ENCODE results near the gene ERCC2. TPM values are rescaled to one million over a fixed set of nuclear protein-coding genes. Genes with fewer than 3 reads are reported as not detected.
A peak's percentile ranks its signal among the peaks of the same experiment; 100 is the strongest.
"Not testable (repeated sequence)": the region's sequence is repeated elsewhere in the genome, so short reads cannot be mapped to it uniquely, and the experiment has no call there.

ERCC2 gene
- total RNA-seq, 6 donors from 2014 or later: 7.4 to 19.1 (median 13.0) TPM

DNA sequence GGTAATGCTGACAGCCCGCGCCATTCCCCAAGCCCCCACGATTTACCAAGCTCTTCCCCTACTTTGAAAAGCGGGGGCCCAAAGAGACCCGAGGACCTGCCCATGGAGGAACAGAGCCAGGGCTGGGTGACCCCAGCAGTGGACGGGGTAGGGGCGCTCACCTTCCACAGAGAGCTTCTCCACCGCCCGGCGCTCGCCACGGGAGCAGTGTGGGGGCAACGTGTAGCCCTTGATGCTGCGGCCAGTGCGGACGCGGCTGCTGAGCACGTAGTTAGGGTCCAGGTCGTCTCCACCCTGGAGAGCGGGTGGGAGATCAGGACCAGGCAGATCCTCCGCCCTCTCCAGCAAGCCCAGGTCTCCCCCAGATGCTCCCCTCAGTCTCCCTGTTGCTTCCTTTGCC is 55.1 kb downstream of the ERCC2 start:
- H3K27me3 ChIP-seq: no peaks in the 10 kb centered on the region
- no peak overlapping the region for H3K4me3 ChIP-seq
- WGBS, 2 donors: 62 to 80% methylated on average over 19 to 20 of the region's 21 CpGs
- DNase-seq: no peak
- ATAC-seq (ENCODE audit: low FRiP score in 2 of 2): no peak
- no peaks in the 10 kb centered on the region for H3K4me1 ChIP-seq
- H3K9me3 ChIP-seq: no peaks in the 10 kb centered on the region
- H3K36me3 ChIP-seq: no peaks in the 10 kb centered on the region
- TF ChIP-seq EP300 (IDR thresholded peaks at IDR 0.05) (no peak), POLR2AphosphoS5 (IDR thresholded peaks at IDR 0.05) (no peak), POLR2A (IDR thresholded peaks at IDR 0.05) (no peak)
- TF ChIP-seq, protein P1, sequence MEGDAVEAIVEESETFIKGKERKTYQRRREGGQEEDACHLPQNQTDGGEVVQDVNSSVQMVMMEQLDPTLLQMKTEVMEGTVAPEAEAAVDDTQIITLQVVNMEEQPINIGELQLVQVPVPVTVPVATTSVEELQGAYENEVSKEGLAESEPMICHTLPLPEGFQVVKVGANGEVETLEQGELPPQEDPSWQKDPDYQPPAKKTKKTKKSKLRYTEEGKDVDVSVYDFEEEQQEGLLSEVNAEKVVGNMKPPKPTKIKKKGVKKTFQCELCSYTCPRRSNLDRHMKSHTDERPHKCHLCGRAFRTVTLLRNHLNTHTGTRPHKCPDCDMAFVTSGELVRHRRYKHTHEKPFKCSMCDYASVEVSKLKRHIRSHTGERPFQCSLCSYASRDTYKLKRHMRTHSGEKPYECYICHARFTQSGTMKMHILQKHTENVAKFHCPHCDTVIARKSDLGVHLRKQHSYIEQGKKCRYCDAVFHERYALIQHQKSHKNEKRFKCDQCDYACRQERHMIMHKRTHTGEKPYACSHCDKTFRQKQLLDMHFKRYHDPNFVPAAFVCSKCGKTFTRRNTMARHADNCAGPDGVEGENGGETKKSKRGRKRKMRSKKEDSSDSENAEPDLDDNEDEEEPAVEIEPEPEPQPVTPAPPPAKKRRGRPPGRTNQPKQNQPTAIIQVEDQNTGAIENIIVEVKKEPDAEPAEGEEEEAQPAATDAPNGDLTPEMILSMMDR (IDR thresholded peaks at IDR 0.05): no peak
- no peak overlapping the region for H3K27ac ChIP-seq

- 74 to 82% methylated on average over 8 of the region's 8 CpGs for WGBS, 2 donors
Measured at GRCh38 chr19:45314708-45315245, 55.6 kb downstream of the ERCC2 start.

DNA sequence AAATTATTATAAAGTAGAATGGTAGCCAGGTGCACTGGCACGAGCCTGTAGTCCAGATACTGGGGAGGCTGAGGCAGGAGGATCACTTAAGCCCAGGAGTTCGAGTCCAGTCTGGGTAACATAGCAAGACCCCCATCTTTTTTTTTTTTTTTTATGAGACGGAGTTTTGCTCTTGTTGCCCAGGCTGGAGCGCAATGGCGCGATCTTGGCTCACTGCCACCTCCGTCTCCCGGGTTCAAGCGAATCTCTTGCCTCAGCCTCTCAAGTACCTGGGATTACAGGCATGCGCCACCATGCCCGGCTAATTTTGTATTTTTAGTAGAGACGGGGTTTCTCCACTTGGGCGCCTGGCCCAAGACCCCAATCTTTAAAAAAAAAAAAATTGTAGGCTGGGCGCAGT is 58.1 kb downstream of the ERCC2 start:
- not testable (repeated sequence) for H3K9me3 ChIP-seq; H3K27me3 ChIP-seq; DNase-seq; H3K4me3 ChIP-seq; H3K27ac ChIP-seq; ATAC-seq (ENCODE audit: low FRiP score in 2 of 2); H3K36me3 ChIP-seq; H3K4me1 ChIP-seq
- WGBS, 2 donors: 86 to 91% methylated on average over 14 of the region's 14 CpGs

More at GRCh38 chr19:45314708-45315245, 55.6 kb downstream of the ERCC2 start:
- H3K27me3 ChIP-seq: no peaks in the 10 kb centered on the region
- ATAC-seq (ENCODE audit: low FRiP score in 2 of 2) (no peak), DNase-seq (no peak)
- no peak overlapping the region for H3K27ac ChIP-seq
- no peaks in the 10 kb centered on the region for H3K9me3 ChIP-seq
- no peaks in the 10 kb centered on the region for H3K36me3 ChIP-seq
- TF ChIP-seq POLR2A (IDR thresholded peaks at IDR 0.05) (no peak), EP300 (IDR thresholded peaks at IDR 0.05) (no peak), POLR2AphosphoS5 (IDR thresholded peaks at IDR 0.05) (no peak)
- TF ChIP-seq, protein P1 (IDR thresholded peaks at IDR 0.05): no peak
- no peak overlapping the region for H3K4me3 ChIP-seq
- H3K4me1 ChIP-seq: no peaks in the 10 kb centered on the region

DNA sequence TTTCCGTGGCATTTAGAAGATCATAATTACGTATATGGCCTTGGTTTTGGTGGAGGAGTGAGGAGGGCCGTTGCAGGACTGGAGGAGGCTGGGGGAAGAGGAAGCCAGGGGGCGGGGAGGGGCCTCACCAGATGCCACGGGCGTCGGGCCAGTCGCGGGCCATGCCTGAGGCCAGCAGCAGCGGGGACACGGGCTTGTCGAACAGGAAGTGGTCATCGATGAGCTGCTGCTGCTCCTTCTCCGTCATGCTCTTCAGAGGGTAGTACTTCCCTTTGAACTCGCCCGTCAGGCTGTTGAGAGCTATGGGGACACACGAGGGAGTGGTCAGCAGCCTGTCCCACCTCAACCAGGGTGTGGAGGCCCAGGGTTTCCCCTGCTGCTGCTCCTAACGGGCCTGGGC is 58.8 kb downstream of the ERCC2 start:
- no peaks in the 10 kb centered on the region for H3K4me1 ChIP-seq
- no peak overlapping the region for H3K4me3 ChIP-seq
- DNase-seq (peak in 1 of 2 donors; percentile 83), ATAC-seq (ENCODE audit: low FRiP score in 2 of 2) (peak; percentile 20 to 26)
- no peaks in the 10 kb centered on the region for H3K9me3 ChIP-seq
- no peak overlapping the region for H3K27ac ChIP-seq
- no peaks in the 10 kb centered on the region for H3K36me3 ChIP-seq
- H3K27me3 ChIP-seq: no peaks in the 10 kb centered on the region
- WGBS, 2 donors: 19 to 22% methylated on average over 7 to 18 of the region's 18 CpGs
- TF ChIP-seq POLR2A (IDR thresholded peaks at IDR 0.05): no peak
- TF ChIP-seq, protein P1 (IDR thresholded peaks at IDR 0.05): no peak

DNA sequence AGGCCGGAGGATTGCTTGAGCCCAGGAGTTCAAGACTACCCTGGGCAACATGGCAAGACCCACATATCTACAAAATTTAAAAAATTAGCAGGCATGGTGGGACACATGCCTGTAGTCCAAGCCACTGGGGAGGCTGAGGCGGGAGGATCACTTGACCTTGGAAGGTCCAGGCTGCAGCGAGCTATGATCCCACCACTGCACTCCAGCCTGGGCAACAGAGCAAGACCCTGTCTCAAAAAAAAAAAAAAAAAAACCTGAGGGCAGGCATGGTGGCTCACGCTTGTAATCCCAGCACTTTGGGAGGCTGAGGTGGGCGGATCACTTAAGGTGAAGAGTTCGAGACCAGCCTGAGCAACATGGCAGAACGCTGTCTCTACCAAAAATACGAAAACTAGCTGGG is 61.1 kb downstream of the ERCC2 start:
- not testable (repeated sequence) for DNase-seq; H3K36me3 ChIP-seq; H3K27me3 ChIP-seq; H3K4me1 ChIP-seq; ATAC-seq (ENCODE audit: low FRiP score in 2 of 2); H3K9me3 ChIP-seq; H3K27ac ChIP-seq; H3K4me3 ChIP-seq
- 92 to 94% methylated on average over 8 of the region's 8 CpGs for WGBS, 2 donors

DNA sequence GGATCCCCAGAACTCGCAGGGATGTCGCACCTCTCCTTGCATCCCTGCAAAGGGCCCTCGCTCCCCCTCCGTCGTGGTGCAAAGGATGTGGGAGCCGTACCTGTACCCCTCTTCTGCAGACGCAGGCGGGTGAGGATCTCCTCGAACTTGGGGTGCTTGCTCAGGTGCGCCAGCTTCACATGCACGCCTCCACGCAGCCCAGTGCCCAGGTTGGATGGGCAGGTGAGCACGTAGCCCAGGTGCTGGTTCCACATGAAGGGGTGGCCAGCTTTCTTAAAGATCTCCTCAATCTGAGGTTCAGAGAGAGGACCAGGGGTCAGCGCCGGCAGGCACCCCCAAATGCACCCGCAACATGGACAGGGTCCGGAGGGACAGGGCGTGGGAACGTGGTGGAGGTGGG is 63.0 kb downstream of the ERCC2 start:
- no peak for TF ChIP-seq EP300 (IDR thresholded peaks at IDR 0.05)
- no peak for TF ChIP-seq POLR2A (IDR thresholded peaks at IDR 0.05)
- TF ChIP-seq POLR2AphosphoS5 (IDR thresholded peaks at IDR 0.05): no peak
- TF ChIP-seq, protein P1 (IDR thresholded peaks at IDR 0.05): no peak
- Histone ChIP-seq H3K36me3 (peaks cover 0 to 4% (median 2%) of the 10 kb centered on the region in 4 donors), H3K4me3 (no peak overlapping the region), H3K27me3 (no peaks in the 10 kb centered on the region), H3K27ac (no peak overlapping the region), H3K4me1 (no peaks in the 10 kb centered on the region), H3K9me3 (no peaks in the 10 kb centered on the region)
- ATAC-seq (ENCODE audit: low FRiP score in 2 of 2) (no peak), DNase-seq (no peak)
- WGBS, 2 donors: 86 to 88% methylated on average over 17 of the region's 19 CpGs

All from upper lobe of left lung (tissue), 6 donors.